Lung (tissue), 12 donors: ENCODE results near the gene ROCK2. TPM values are rescaled to one million over a fixed set of nuclear protein-coding genes. Genes with fewer than 3 reads are reported as not detected.

ENCODE experiments used
- ATAC-seq: fragments of 200-7000 bp; cut with Tn5 transposase; one replicate; pipeline ENCODE4 v1.9.1; 2020; ENCODE audit warnings: moderate number of reproducible peaks; ENCODE audit not compliant: insufficient read depth, low FRiP score
- DNase-seq, 3 donors: peaks; one replicate each; pipeline ENCODE4 v3.0.0-alpha.2; 2013 to 2017
- H3K27ac ChIP-seq, 2 donors: one replicate each; pipeline ENCODE4 v1.5.1; 2013; ENCODE audit warnings: mild to moderate bottlenecking in 2 of 2, moderate library complexity in 2 of 2, control low read depth in 1 of 2, inconsistent platforms in 1 of 2, low read depth in 1 of 2, low read length in 1 of 2
- H3K27me3 ChIP-seq, 3 donors: one replicate each; pipeline ENCODE4 v1.5.1; 2013; ENCODE audit warnings: low read length in 2 of 3; ENCODE audit not compliant: control insufficient read depth in 3 of 3, insufficient read depth in 3 of 3
- H3K36me3 ChIP-seq, 4 donors: one replicate each; pipeline ENCODE4 v1.5.1; 2013; ENCODE audit warnings: low read length in 4 of 4, mild to moderate bottlenecking in 1 of 4, moderate library complexity in 1 of 4; ENCODE audit not compliant: control insufficient read depth in 4 of 4, insufficient read depth in 4 of 4
- H3K4me1 ChIP-seq, 5 donors: one replicate each; pipeline ENCODE4 v1.5.1; 2013; ENCODE audit warnings: low read length in 5 of 5, mild to moderate bottlenecking in 2 of 5, moderate library complexity in 1 of 5; ENCODE audit not compliant: control insufficient read depth in 5 of 5, insufficient read depth in 5 of 5
- H3K4me3 ChIP-seq: one replicate; pipeline ENCODE4 v1.5.1; 2013; ENCODE audit warnings: mild to moderate bottlenecking, control low read depth, moderate library complexity
- H3K9ac ChIP-seq, 2 donors: one replicate each; pipeline ENCODE4 v1.5.1; 2013; ENCODE audit warnings: low read length in 2 of 2, control low read depth in 1 of 2; ENCODE audit not compliant: insufficient read depth in 1 of 2
- H3K9me3 ChIP-seq, 4 donors: one replicate each; pipeline ENCODE4 v1.5.1; 2013; ENCODE audit warnings: low read length in 3 of 4, mild to moderate bottlenecking in 1 of 4, moderate library complexity in 1 of 4; ENCODE audit not compliant: control insufficient read depth in 4 of 4, insufficient read depth in 3 of 4
- CTCF ChIP-seq: IDR thresholded peaks from 2 replicates; pipeline ENCODE4 v1.5.1; 2012; ENCODE audit warnings: mild to moderate bottlenecking; ENCODE audit errors: control extremely low read depth, extremely low read depth
- WGBS, 2 donors: extraction: QIAGEN DNeasy Blood & Tissue Kit; methylation state at CpG; one replicate each; pipeline ENCODE4 v1.1.7; 2013; 5-methylcytosine and 5-hydroxymethylcytosine counted together
- polyA plus RNA-seq, 2 donors: library from polyadenylated mRNA; stranded (reverse); fragments of 200-250 nt; gene quantifications; one replicate each; pipeline ENCODE4 v1.2.1, GENCODE V29; 2013
- total RNA-seq, 2 donors: library from RNA; depleted of rRNA in 1 of 2; stranded (reverse); fragments of >200 nt in 1 of 2; gene quantifications; one replicate each; pipeline ENCODE4 v1.2.1, GENCODE V29; 2014 to 2021
- donor health status: control.
- donor health status: control.
- donor health status: Bipolar disorder and iron deficiency.
- donor health status: healthy.
- donor health status: DM: yes; HTN: yes; CAD: no.

Gene ROCK2
- total and polyA plus RNA-seq, 4 donors: 8.0 to 103 (median 28.7) TPM

GRCh38 chr2:11357428-11357972 lies 13.1 kb upstream of the ROCK2 start:
- peak; percentile 68 for ATAC-seq
- Histone ChIP-seq H3K27ac (peak overlapping the region in 1 of 2 donors; percentile 14), H3K9me3 (no peaks in the 10 kb centered on the region), H3K4me1 (peaks cover 5 to 17% (median 12%) of the 10 kb centered on the region in 5 donors), H3K36me3 (no peaks in the 10 kb centered on the region), H3K9ac (no peak overlapping the region), H3K4me3 (no peak overlapping the region), H3K27me3 (no peaks in the 10 kb centered on the region)
- TF ChIP-seq CTCF: no peak
- 57 to 80% methylated on average over 7 of the region's 7 CpGs for WGBS, 2 donors
- DNase-seq: peak; percentile 80 to 88 (median 80)

GRCh38 chr2:11356764-11357163 lies 12.3 kb upstream of the ROCK2 start:
- Histone ChIP-seq H3K36me3 (no peaks in the 10 kb centered on the region), H3K9ac (no peak overlapping the region), H3K4me1 (peaks cover 5 to 17% (median 12%) of the 10 kb centered on the region in 5 donors), H3K27me3 (no peaks in the 10 kb centered on the region), H3K27ac (peak overlapping the region in 1 of 2 donors; percentile 63), H3K9me3 (no peaks in the 10 kb centered on the region), H3K4me3 (no peak overlapping the region)
- no peak for ATAC-seq
- DNase-seq: no peak
- no peak for TF ChIP-seq CTCF
- 21 to 40% methylated on average over 4 of the region's 4 CpGs for WGBS, 2 donors

- no peak for TF ChIP-seq CTCF
- Histone ChIP-seq H3K9me3 (no peaks in the 10 kb centered on the region), H3K36me3 (no peaks in the 10 kb centered on the region), H3K4me3 (no peak overlapping the region), H3K4me1 (peaks cover 5 to 17% (median 12%) of the 10 kb centered on the region in 5 donors), H3K27ac (peak overlapping the region in 1 of 2 donors; percentile 11), H3K27me3 (no peaks in the 10 kb centered on the region), H3K9ac (no peak overlapping the region)
- DNase-seq (no peak), ATAC-seq (no peak)
- 88 to 95% methylated on average over 11 of the region's 11 CpGs for WGBS, 2 donors
These were observed 11.0 kb upstream of the ROCK2 start for GRCh38 chr2:11355194-11356053.
